Hepatic stellate cell (primary cell): ENCODE data around the gene ARID3A.
"Not testable (repeated sequence)": the region's sequence is repeated elsewhere in the genome, so short reads cannot be mapped to it uniquely, and the experiment has no call there.

Experiments
- DNase-seq: peaks from one replicate; pipeline ENCODE4 v3.0.0; 2011; ENCODE audit warnings: low spot score

The ARID3A gene

GRCh38 chr19:1017906-1018305 lies 92.1 kb downstream of the ARID3A start:
- no peak for DNase-seq

DNA sequence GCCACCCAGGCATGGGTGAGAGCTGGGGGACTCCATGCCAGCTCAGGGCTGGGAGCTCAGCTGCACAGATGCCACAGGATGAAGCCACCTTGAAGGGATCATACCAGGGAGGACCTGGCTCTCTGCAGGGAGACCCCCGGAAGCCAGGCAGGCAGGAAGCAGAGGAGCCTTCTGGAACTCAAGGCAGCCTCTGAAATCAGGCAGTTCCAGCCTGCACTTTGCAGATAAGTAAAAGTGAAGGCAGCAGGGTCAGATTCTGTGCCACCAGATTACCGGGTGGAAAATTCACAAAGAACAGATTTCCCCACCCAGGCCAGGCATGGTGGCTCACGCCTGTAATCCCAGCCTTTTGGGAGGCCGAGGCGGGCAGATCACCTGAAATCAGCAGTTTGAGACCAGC lies 92.6 kb downstream of the ARID3A start:
- DNase-seq, result no peak

GRCh38 chr19:1018932-1019615 lies 93.2 kb downstream of the ARID3A start:
- no peak for DNase-seq

DNA sequence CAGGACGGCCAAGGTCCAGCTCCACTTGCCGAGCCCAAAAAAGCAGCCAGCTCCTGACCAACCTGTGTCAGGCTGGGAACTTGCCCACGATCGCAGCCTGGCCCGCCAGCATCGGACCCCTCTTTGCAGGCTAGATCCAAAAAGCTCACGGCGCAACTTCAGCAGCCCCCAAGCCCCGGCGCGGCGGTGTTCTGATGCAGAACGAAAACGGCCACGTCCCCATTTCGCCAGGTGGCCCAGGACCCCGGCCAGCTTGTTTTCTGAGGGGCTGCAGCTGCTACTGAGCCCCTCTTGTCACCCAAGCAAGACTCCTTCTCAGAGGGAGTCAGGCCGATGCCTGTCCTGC lies 93.8 kb downstream of the ARID3A start:
- no peak for DNase-seq

DNA sequence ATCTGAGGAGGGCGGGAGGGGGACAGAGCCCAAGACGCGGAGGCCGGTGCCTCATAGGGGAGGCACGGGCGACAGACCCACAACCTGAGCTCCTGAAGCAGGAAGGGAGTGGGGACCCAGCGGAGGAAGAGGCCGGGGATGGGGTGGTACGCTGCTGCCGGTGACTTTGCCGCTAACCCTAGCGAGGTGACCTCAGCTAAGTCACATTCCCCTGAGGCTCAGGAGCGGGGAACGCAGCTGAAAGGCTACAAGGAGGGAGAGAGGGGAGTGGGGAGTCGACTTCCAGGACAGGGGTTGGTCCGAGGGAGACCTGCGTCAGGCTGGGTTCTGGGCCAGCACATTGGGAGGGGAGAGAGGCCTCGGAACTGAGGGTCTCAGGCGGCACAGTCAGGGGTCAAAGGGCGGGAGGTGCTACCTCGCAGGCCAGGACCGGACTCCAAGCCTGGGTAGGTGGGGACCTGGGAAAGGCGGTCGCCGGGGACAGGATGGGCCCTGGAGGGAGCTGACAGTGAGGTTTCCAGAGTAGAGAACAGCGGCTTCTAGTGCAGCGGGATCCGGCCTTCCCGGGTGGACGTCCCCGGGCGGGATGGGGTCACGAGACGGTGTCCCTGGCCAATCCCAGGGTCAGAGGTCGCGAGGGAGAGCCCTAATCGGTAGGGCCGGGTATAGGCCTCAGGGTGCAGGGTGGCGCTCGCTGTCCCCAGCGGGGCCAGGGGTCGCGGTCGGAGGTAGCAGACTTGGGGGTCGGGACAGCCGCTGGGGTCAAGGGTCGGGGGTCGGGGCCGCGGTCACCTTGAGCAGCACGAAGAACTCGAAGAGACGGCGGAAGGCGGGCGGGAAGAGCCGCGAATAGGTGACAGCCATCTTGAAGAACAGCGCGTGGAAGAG lies 94.4 kb downstream of the ARID3A start:
- DNase-seq, result no peak

- peak; percentile 97 for DNase-seq
Measured at GRCh38 chr19:1020868-1021425, 95.1 kb downstream of the ARID3A start, which contains the start of gene TMEM259. Gene TMEM259, minus strand, starts transcription at chr19:1021123. Its CDS starts 127 bp downstream, at chr19:1020996.

GRCh38 chr19:1023883-1024188 lies 98.0 kb downstream of the ARID3A start:
- not testable (repeated sequence) for DNase-seq

- not testable (repeated sequence) for DNase-seq
Measured at GRCh38 chr19:1025080-1025479, 99.2 kb downstream of the ARID3A start.
